C4-2B (cell line): ENCODE measurements around the gene RLN2.
A peak's percentile ranks its signal among the peaks of the same experiment; 100 is the strongest.
"Not testable (repeated sequence)": the region's sequence is repeated elsewhere in the genome, so short reads cannot be mapped to it uniquely, and the experiment has no call there.

Experiments used
- H3K27ac ChIP-seq: fragments of 450-650 bp; 2 replicates; pipeline ENCODE4 v1.5.1; 2017
- ZFX ChIP-seq: fragments of 450-650 bp; IDR thresholded peaks from 2 replicates; pipeline ENCODE4 v1.6.1; 2017
- TF ChIP-seq, protein P1 (sequence below): fragments of 450-650 bp; conservative IDR thresholded peaks from 2 replicates; pipeline ENCODE4 v1.5.1; 2017; ENCODE audit warnings: mild to moderate bottlenecking

The RLN2 gene

DNA sequence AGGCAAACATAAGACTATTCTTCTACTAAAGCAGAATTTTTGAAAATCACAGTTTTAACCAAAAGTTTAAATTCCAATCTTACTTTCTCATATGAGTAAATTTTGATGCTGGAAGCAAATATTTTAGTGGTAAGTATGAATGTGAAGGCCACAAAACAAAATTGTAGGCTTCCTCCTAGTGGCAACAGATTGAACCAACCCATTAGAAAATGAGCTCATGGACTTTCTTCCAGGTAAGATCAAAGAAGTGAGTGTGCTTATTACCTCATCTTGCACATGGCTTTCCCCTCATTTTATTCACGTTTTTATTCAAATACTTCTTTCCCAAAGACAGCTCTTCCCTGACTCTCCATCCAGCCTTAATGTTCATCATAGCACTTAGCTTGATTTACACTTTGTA, 16.5 kb upstream of the RLN2 start:
- no peak overlapping the region for H3K27ac ChIP-seq
- no peak for TF ChIP-seq ZFX
- TF ChIP-seq, protein P1, sequence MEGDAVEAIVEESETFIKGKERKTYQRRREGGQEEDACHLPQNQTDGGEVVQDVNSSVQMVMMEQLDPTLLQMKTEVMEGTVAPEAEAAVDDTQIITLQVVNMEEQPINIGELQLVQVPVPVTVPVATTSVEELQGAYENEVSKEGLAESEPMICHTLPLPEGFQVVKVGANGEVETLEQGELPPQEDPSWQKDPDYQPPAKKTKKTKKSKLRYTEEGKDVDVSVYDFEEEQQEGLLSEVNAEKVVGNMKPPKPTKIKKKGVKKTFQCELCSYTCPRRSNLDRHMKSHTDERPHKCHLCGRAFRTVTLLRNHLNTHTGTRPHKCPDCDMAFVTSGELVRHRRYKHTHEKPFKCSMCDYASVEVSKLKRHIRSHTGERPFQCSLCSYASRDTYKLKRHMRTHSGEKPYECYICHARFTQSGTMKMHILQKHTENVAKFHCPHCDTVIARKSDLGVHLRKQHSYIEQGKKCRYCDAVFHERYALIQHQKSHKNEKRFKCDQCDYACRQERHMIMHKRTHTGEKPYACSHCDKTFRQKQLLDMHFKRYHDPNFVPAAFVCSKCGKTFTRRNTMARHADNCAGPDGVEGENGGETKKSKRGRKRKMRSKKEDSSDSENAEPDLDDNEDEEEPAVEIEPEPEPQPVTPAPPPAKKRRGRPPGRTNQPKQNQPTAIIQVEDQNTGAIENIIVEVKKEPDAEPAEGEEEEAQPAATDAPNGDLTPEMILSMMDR = peak; percentile 20

DNA sequence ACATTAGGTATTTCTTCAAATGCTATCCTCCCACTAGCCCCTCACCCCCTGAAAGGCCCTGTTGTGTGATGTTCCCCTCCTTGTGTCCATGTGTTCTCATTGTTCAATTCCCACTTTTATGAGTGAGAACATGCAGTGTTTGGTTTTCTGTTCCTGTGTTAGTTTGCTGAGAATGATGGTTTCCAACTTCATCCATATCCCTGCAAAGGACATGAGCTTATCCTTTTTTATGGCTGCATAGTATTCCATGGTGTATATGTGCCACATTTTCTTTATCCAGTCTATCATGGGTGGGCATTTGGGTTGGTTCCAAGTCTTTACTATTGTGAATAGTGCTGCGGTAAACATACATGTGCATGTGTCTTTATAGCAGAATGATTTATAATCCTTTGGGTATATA, 11.9 kb upstream of the RLN2 start:
- not testable (repeated sequence) for H3K27ac ChIP-seq

DNA sequence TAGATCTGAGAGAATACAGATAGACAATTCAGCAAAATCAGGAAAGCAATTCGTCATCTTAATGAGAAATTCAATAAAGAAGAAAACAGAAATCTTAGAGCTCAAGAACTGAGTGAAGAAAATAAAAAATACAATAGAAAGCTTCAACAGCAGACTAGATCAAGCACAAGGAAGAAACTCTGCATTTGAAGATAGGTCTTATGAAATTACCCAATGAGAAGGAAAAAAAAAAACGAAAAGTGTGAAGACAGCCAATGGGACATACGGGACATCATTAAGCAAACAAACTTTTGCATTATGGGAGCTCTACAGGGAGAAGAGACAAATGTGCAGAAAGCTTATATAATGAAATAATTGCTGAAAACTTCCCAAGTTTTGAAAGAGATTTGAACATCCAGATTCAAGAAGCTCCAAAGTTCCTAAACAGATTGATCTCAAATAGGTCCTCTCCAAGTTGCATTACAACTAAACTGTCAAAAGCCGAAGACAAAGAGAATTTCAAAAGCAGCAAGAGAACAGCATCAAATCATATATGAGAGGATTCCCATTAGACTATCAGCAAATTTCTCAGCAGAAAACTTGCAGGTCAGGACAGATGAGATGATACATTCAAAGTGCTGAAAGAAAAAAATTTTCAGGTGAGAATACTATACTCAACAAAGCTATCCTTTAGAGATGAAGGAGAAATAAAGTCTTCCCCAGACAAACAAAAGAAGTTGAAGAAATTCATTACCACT, 10.8 kb upstream of the RLN2 start:
- TF ChIP-seq, protein P1 = no peak
- H3K27ac ChIP-seq = no peak overlapping the region

DNA sequence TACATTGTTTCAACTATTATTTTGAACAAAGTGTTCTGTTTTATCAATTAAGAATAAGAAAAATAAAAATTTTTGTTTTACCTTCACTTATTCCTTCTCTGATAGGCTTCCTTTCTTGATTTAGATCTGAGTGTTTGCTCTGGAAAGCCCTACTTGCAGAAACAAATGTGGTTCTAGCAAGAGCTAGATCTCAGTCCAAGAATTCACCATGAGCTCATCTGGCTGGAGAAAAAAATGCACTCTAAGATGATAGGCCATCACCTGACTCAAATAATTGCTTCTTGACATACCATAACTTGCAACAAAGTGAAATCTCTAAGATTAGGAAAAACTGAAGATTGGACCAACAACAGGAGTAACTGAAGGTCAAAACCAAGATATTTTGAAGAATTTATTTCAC, 6.3 kb upstream of the RLN2 start:
- TF ChIP-seq ZFX = no peak
- TF ChIP-seq, protein P1 = no peak

DNA sequence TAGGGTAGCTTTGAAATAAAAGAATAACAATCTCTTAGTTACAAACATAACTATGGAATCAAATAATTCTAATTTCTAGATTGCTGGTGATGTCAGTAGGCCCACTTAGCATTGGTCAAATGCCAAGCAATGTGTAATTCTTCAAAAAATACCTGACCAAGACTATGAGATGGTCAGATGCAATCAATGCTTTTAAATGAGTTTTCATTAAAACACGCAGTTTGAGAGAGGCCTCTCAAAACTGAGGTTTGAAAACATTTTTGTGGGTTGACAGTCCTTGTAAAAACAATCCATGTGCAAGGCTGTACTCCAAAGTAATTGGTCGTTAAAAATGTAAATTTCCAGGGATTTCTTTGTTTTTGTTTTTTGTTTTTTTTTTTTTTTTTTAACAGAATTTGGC, 1.2 kb upstream of the RLN2 start:
- no peak overlapping the region for H3K27ac ChIP-seq

More for the DNA sequence above, 6.3 kb upstream of the RLN2 start:
- H3K27ac ChIP-seq = no peak overlapping the region

DNA sequence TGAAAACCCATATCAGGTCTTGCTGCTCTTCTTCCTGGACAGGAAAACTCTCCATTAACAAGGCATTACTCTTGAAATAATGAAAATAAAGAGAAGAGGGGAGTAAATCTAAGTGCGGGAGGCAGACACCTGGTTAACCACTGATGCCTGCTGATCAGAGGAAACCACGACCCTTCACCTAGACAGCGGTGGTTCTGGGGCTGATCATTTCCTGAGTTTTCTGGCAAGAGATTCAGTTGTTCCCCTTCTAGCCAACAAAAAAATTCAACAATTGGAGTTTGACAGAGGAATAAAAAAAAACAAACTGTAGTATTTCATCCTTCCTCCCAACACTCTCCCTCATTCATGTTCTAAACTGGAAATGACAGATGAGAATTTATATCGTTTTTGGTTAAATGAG, 3.0 kb downstream of the RLN2 start:
- TF ChIP-seq, protein P1 = no peak
- TF ChIP-seq ZFX = no peak
- H3K27ac ChIP-seq = no peak overlapping the region

More for the DNA sequence above, 1.2 kb upstream of the RLN2 start:
- TF ChIP-seq ZFX = no peak
- TF ChIP-seq, protein P1 = no peak

DNA sequence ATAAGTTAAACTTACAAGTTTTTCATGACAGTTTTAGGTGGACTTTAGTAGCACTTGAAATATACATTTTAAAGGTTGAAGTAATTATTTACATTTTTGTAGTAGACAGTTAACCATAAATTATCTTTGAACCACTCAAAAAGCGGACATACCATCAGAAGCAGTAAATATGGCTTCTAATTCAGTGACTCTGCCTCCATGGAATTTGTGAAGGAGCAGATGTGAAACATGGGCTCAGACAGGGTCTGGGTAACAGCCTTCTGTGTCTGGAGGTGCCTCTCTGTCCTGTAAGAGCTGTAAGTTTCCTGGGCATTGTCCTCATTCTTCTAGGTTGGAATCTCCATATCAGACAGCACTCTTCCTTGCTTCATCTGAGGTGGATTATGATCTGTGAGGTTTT, 12.4 kb downstream of the RLN2 start:
- TF ChIP-seq, protein P1 = no peak
- no peak for TF ChIP-seq ZFX
- no peak overlapping the region for H3K27ac ChIP-seq

DNA sequence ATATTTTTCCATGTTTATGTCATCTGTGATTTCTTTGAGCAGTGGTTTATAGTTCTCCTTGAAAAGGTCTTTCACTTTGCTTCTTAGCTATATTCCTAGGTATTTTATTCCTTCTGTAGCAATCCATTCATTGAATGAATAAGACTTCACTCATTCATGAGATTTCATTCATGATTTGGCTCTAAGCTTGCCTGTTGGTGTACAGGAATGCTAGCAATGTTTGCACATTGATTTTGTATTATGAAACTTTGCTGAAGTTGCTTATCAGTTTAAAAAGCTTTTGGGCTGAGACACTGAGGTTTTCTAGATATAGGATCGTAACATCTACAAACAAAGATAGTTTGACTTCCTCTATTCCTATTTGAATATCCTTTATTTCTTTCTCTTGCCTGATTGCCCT, 15.9 kb downstream of the RLN2 start:
- no peak overlapping the region for H3K27ac ChIP-seq
- TF ChIP-seq, protein P1 = no peak
- no peak for TF ChIP-seq ZFX
